VCaP (cell line): ENCODE results near the gene CDH4.

ENCODE experiments used
- H3K27ac ChIP-seq: fragments of 450-650 bp; 2 replicates; pipeline ENCODE4 v1.5.1; 2017
- CTCF ChIP-seq: fragments of 450-650 bp; conservative IDR thresholded peaks from 2 replicates; pipeline ENCODE4 v1.5.1; 2017; ENCODE audit warnings: mild to moderate bottlenecking, moderate library complexity

CDH4 gene

GRCh38 chr20:61696181-61696735 lies 444.2 kb downstream of the CDH4 start:
- no peak for TF ChIP-seq CTCF
- no peak overlapping the region for H3K27ac ChIP-seq

- H3K27ac ChIP-seq: no peak overlapping the region
- TF ChIP-seq CTCF: no peak
Measured at GRCh38 chr20:61697666-61698597, 445.9 kb downstream of the CDH4 start.

GRCh38 chr20:61698598-61699494 lies 446.8 kb downstream of the CDH4 start:
- no peak for TF ChIP-seq CTCF
- no peak overlapping the region for H3K27ac ChIP-seq

- H3K27ac ChIP-seq: no peak overlapping the region
- no peak for TF ChIP-seq CTCF
Measured at GRCh38 chr20:61699495-61700374, 447.7 kb downstream of the CDH4 start.

GRCh38 chr20:61700595-61701140 lies 448.6 kb downstream of the CDH4 start:
- no peak for TF ChIP-seq CTCF
- no peak overlapping the region for H3K27ac ChIP-seq

- TF ChIP-seq CTCF: no peak
- no peak overlapping the region for H3K27ac ChIP-seq
Measured at GRCh38 chr20:61701401-61701800, 449.3 kb downstream of the CDH4 start.
